Peyer's patch (tissue), 4 donors: ENCODE measurements around the gene CALML3.

Experiments
- POLR2A ChIP-seq, 2 donors: fragments of 450-650 bp; IDR thresholded peaks; one replicate each; pipeline ENCODE4 v1.5.1; 2017; ENCODE audit warnings: antibody characterized with exemption in 2 of 2, mild to moderate bottlenecking in 2 of 2, moderate library complexity in 2 of 2
- TF ChIP-seq, protein P1 (sequence below), 6 experiments: fragments of 450-650 bp in 4 of 6; fragments of 200-600 bp in 2 of 6; sonication (generic) in 1 of 6; IDR thresholded peaks; one replicate each; pipeline ENCODE4 v1.5.1; 2017 to 2019; ENCODE audit warnings: antibody characterized with exemption in 6 of 6, mild to moderate bottlenecking in 3 of 6, moderate library complexity in 1 of 6

DNA sequence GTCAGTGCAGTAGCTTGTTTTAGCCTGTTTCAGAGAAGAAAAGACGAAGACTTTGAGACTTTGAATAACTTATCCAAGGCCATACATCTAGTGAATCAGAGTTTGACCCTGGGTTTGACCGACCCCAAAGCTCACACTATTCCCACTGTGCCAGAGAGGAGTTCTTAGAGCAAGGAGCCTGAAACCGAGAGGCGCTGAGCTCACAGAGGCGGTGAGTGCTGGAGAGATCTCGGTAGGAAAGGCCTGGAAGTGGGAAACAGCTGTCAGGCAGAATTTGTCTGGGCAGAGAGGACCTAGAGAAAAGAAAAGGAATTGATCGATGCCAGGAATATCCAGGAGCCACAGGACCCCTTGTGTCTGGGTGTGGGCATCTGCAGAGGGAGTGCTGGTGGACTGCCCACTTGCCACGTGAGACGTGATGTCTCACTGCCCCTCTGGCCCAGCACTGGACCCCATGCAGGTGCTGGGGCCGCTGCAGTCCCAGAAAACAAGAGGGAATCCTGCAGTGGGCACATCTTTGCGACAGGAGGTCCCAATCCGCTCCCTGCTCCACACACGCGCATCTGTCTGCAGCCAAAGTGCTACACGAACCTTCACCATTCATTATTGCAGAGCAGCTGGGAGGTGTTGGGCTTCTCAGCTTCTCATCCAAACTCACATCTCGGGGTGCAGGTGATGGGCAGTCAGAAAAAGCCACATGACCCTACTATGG, 6.2 kb downstream of the CALML3 start:
- TF ChIP-seq, protein P1, sequence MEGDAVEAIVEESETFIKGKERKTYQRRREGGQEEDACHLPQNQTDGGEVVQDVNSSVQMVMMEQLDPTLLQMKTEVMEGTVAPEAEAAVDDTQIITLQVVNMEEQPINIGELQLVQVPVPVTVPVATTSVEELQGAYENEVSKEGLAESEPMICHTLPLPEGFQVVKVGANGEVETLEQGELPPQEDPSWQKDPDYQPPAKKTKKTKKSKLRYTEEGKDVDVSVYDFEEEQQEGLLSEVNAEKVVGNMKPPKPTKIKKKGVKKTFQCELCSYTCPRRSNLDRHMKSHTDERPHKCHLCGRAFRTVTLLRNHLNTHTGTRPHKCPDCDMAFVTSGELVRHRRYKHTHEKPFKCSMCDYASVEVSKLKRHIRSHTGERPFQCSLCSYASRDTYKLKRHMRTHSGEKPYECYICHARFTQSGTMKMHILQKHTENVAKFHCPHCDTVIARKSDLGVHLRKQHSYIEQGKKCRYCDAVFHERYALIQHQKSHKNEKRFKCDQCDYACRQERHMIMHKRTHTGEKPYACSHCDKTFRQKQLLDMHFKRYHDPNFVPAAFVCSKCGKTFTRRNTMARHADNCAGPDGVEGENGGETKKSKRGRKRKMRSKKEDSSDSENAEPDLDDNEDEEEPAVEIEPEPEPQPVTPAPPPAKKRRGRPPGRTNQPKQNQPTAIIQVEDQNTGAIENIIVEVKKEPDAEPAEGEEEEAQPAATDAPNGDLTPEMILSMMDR (IDR thresholded peaks at IDR 0.05) = no peak
- TF ChIP-seq POLR2A (IDR thresholded peaks at IDR 0.05) = no peak
